Brain microvascular endothelial cell (primary cell): ENCODE measurements around the gene TXNDC17.
A peak's percentile ranks its signal among the peaks of the same experiment; 100 is the strongest.

Source experiments
- DNase-seq: peaks from one replicate; pipeline ENCODE4 v3.0.0-alpha.2; 2020
- H3K27ac ChIP-seq: fragments of 250-450 bp; sonication (Bioruptor Pico); 2 replicates; pipeline ENCODE4 v1.5.1; 2020; ENCODE audit warnings: mild to moderate bottlenecking, moderate library complexity
- H3K27me3 ChIP-seq: fragments of 250-450 bp; sonication (Bioruptor Pico); replicated peaks from 2 replicates; pipeline ENCODE4 v1.5.1; 2020; ENCODE audit warnings: mild to moderate bottlenecking
- H3K36me3 ChIP-seq: fragments of 250-450 bp; sonication (Bioruptor Pico); replicated peaks from 2 replicates; pipeline ENCODE4 v1.5.1; 2020; ENCODE audit warnings: mild to moderate bottlenecking
- H3K4me3 ChIP-seq: 2 replicates; pipeline ENCODE4 v1.5.1; 2011; ENCODE audit warnings: low read depth, mild to moderate bottlenecking, control low read depth, low read length, moderate library complexity
- CTCF ChIP-seq: IDR thresholded peaks from 2 replicates; pipeline ENCODE4 v1.5.1; 2011; ENCODE audit warnings: low read depth, mild to moderate bottlenecking, moderate library complexity, low read length, control low read depth, inconsistent platforms; ENCODE audit errors: missing control alignments
- in situ Hi-C: cut with HindIII; loops from 2 replicates; pipeline ENCODE4 v1.10.0; 2017; ENCODE audit warnings: low sequenced_read_pairs, low pct_ligation_motif_present

The TXNDC17 gene

GRCh38 chr17:6638046-6638908, 2.6 kb upstream of the TXNDC17 start:
- Histone ChIP-seq H3K36me3 (peaks cover 11% of the 10 kb centered on the region), H3K27ac (no peak overlapping the region), H3K4me3 (no peak overlapping the region), H3K27me3 (no peaks in the 10 kb centered on the region)
- in situ Hi-C loops: no loop called here
- no peak for DNase-seq
- no peak for TF ChIP-seq CTCF

GRCh38 chr17:6639014-6639585, 1.8 kb upstream of the TXNDC17 start:
- peak overlapping the region; percentile 89 for H3K4me3 ChIP-seq
- DNase-seq: no peak
- no peak overlapping the region for H3K27ac ChIP-seq
- H3K27me3 ChIP-seq: no peaks in the 10 kb centered on the region
- no peak for TF ChIP-seq CTCF
- in situ Hi-C loops: no loop called here
- peaks cover 5% of the 10 kb centered on the region for H3K36me3 ChIP-seq

GRCh38 chr17:6639586-6640535, 999 bp upstream of the TXNDC17 start:
- in situ Hi-C loops: no loop called here
- no peaks in the 10 kb centered on the region for H3K27me3 ChIP-seq
- no peak for DNase-seq
- H3K27ac ChIP-seq: peak overlapping the region; percentile 66
- no peak for TF ChIP-seq CTCF
- peaks cover 3% of the 10 kb centered on the region for H3K36me3 ChIP-seq
- peak overlapping the region; percentile 89 for H3K4me3 ChIP-seq

- Histone ChIP-seq H3K4me3 (peak overlapping the region; percentile 89), H3K36me3 (peaks cover 3% of the 10 kb centered on the region), H3K27ac (peak overlapping the region; percentile 66), H3K27me3 (no peaks in the 10 kb centered on the region)
- no peak for TF ChIP-seq CTCF
- no peak for DNase-seq
- in situ Hi-C loops: no loop called here
These were observed 495 bp downstream of the TXNDC17 start for GRCh38 chr17:6641247-6641863.

GRCh38 chr17:6642592-6642991, 1.7 kb downstream of the TXNDC17 start:
- Histone ChIP-seq H3K27me3 (no peaks in the 10 kb centered on the region), H3K4me3 (no peak overlapping the region), H3K27ac (no peak overlapping the region), H3K36me3 (peaks cover 3% of the 10 kb centered on the region)
- no peak for TF ChIP-seq CTCF
- in situ Hi-C loops: no loop called here
- no peak for DNase-seq
